ENCODE measurements around the gene HRC.
"Not testable (repeated sequence)": the region's sequence is repeated elsewhere in the genome, so short reads cannot be mapped to it uniquely, and the experiment has no call there.

HRC gene

DNA sequence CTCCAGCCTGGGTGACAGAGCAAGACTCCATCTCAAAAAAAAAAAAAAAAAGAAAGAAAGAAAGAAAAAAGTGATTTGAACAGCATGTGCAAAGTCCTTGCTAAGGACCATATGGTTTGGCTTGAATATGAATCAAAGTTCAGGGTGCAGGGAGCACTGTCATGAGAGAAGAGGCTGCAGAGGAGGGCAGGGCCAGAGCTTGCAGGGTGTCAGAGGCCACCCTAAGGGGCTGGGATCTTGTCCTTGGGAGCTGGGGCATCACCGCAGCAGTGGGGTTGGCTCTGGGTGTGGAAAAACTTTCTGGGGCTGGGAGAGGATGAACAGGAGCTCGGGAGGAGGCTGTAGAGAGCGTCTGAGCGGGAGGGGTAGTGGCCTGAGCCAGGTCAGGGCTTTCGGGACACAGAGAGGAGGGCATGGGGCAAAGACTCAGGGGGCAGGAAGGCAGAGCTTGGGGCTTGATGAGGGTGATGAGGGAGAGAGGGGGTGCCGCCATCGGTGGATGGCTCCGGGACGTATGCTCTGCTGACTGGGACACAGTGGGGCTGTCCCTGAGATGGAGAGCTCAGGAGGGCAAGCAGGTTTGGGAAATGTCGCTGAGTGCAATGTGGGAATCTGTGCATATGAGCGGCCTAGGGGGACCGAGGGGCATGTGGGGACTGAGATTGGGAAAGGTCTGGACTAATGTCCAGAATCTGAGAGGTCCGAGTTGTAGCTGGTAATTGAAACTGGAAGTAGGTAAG is 5.4 kb upstream of the HRC start:
- no peak for DNase-seq

DNA sequence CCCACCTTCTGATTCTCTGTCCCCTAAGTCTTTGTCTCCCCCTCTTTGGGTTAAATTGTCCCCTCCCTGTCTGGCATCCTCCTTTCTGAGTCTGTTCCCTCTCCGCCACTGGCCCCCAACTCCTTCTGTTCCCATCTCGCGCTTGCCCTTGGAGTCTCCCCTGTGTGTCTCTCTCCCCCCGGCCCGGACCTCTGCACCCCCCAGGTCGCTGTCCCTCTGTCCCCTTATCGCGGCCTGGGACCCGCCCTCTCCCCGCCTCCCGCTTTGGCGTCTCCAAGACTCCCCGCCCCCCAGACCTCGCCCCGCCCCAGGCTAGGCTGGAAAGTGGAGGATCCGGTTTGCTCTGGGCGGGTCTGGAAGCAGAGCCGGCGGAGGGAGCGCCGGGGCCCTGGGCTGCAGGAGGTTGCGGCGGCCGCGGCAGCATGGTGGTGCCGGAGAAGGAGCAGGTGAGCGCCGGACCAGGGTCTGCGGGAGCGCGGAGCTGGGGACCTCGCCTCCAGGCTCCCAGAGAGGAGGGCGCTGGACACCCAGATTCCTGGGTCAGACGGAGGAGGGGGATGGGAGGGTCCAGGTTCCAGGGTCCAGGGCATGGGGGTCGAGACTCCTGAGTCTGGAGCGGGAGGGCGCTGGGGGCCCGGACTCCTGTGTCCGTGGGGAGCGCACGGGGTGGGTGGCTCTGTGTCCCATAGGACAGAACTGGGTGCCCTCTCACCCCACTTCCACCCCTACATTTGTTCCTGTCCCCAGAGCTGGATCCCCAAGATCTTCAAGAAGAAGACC is 2.4 kb upstream of the HRC start, which contains the start of gene TRPM4:
Gene TRPM4, plus strand, starts transcription at position 348 of the 780 bp plus-strand sequence. Its CDS starts 75 bp downstream, at position 423.
- DNase-seq: peak in 1 of 2 experiments; percentile 1

DNA sequence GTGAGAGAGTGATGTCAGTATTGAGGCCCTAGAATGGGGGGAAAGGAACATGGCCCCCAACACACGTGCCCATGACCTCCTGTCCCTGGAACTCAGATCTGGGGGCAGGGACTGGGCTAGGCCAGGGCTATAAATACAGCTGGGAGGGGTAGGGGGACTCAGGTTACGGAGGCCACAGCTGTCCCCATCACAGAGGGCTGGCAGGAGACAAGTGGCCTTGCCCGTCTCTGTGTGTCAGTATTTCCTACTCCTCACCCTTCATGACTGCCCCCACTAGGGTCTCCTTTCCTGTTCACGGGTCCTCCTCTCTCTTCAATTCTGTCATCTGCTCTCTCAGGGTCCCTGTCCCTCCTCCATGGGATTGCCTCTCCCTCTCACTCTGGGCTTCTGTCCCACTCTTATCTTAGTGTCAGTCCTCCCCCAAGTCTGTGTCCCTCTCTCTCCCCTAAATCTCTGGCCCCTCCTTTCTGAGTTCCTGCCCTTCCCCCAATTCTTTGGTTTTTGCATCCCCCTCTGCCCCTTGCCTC is 687 bp upstream of the HRC start:
- DNase-seq: no peak

DNA sequence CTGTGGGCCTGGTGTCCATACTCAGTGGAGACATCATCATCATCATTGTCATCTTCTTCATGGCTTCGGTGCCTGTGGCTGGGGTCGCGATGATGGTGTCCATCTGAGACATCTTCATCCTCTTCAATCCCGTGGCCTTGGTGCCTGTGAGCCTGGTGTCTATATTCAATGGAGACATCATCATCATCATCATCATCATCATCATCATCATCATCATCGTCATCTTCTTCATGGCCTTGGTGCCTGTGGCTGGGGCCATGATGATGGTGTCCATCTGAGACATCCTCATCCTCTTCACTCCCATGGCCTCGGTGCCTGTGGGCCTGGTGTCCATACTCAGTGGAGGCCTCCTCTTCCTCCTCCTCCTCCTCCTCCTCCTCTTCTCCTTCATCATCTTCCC is 917 bp downstream of the HRC start:
- no peak for DNase-seq

DNA sequence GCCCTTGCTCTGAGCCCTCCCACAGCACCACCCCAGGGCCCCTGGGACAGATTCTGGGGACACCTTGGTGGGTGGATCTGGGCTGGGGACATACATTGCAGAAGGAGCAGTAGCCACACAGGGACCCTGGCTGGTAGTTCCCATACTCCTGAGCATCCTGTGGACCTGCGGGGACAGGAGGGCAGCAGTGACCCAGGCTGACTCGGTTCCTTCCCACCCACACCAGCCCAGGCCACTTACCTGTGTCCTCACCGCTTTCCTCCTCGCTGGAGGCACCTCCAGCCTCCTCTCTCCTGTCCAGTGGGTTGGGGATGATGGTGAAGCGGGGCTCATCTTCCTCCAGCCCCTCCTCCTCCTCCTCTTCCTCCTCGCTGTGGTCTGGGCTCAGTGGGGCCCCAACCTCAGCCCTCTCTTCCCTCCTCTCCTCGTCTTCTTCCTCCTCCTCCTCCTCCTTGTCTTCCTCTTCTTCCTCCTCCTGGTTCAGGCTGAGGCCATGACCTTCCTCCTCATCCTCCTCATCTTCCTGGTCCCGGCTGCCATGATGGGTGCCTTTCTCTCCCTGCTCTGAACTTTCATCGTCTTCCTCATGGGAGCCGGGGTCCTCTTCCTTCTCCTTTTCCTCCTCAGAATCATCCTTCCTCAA is 1.9 kb downstream of the HRC start:
- DNase-seq: no peak

DNA sequence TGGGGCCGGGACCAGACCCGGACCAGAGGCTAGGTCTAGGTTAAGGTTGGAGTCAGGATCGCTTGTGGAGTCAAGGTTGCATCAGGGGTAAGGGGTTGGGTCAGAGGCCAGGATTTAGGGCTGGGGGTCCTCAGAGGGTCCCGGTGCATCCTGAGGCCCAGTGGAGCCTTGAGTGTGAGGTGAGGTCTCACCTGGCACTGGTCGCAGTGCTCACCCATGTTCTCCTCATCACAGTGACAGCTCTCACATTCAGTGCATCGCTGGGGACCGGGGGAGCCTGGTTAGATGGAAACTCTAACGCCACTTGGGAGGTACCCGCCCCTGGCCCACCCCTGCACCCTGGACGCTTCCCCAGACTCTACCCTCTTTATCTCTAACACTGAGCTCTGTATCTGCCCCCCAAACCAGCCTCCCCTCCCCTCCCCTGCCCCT is 3.1 kb downstream of the HRC start:
- DNase-seq: no peak

DNA sequence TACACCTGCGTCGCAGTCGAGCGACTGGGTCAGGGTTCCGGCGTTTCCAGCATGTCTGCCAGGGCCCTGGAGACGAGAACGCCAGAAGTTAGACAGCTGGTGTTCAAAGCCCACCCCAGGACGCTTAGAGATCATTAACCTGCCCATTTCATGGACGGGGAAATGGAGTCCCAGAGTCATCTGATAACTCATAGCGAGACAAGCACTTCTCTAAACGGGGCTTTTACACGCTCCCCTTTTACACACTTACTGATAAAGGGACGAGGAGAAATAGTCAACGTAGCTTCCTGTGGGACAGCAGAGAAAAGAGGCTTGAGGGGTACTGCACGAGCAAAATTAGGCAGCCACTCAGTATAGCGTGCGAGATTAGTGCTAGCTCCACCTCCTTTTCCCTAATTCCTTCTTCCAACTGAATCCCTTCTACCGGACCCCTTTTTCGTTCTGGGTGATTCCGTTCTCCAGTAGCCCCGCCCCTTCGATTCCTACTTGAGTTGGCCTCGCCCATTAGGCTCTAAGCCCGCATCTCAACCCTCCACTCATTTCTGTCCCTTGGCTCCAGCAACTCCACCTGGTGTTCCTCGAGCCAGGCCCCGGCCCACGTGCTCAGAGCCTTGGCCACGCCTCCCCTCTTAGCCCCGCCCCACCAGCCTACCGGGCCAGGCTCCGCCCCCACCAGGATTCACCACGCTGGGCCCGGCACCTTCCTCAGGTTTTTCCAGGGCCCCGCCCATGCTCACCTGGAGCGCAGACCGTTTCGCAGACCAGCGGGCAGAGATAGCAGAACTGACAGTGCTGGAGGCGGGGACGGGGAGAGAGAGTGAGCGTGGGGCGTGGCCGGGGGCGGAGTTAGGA is 3.7 kb downstream of the HRC start:
- peak in 1 of 2 experiments; percentile 8 for DNase-seq

DNA sequence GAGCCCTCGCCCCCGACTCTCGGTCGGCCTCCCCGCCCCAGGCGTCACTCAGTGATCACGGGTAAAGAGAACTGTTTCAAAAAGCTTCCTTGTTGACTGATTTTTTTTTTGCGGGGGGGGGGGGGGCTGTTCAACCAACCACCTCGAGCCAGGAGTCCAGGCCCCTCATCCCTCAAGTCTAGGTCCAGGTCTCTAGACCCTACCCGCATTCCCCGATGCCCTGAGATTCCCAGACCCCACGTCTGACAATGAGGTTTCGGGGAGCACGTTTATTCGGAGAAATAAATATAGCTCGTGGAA is 4.3 kb downstream of the HRC start:
- no peak for DNase-seq

DNA sequence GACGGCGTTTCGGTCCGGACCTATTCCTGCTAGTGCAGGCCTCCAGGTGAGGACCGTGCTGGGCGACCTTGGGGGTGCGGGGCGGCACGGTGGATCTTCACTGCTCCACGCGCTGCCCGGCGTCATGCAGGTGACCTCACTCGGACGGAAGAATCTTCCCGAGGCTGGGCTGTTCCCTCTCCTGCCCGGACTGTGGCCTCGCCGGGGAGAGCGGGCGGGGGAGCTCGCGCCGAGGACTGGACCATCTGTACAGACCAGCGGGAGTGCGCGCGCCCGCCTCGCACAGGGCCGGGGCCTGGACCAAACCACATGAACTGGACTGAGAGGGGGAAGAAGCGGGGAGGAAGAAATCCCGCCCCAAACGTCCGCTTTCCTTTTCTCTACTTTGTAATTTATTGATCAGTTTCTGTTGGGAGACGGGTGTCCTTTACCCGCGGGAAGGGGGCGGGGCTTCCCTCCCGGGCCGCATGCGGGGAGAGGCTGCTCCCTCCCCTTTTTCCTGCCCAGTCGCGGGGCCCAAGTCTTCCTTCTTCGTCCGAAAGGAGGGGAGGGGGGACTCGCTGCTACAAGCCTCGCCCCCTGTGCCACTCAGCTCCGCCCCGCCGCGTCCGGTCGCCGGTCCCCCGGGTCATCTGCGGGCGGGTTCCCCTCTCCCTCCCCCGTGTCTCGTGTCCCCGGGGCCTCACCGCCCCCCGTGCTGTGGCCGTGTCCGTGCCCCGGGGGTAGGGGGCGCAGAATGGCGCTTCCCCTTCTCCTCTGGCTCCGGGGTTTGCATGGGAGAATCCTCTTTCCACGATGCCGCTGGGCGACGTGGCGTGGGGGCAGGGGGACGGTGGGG is 4.9 kb downstream of the HRC start:
- peak; percentile 26 to 59 for DNase-seq

DNA sequence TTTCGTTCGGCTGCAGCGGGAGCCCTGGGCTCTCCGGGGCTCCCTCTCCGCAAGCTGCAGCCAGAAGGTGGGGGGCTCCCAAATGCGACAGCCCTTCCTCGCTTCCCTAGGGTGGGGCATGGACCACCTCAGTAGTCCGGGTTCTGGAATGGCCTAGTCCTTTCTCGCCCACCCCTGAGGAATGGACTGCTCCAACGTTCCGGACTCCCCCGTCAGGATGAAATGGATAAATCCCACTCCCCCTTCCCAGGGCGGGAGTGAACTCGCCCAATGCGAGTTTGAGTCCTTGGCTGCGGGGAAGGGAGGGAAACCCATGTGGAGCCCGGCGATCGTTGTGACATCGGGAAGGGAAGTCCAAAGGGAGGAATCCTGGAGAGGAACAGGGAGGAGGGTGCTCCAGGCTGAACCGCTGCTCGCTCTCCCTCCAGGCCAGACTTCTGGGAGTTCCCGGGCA is 5.5 kb downstream of the HRC start:
- peak in 1 of 2 experiments; percentile 45 for DNase-seq

DNA sequence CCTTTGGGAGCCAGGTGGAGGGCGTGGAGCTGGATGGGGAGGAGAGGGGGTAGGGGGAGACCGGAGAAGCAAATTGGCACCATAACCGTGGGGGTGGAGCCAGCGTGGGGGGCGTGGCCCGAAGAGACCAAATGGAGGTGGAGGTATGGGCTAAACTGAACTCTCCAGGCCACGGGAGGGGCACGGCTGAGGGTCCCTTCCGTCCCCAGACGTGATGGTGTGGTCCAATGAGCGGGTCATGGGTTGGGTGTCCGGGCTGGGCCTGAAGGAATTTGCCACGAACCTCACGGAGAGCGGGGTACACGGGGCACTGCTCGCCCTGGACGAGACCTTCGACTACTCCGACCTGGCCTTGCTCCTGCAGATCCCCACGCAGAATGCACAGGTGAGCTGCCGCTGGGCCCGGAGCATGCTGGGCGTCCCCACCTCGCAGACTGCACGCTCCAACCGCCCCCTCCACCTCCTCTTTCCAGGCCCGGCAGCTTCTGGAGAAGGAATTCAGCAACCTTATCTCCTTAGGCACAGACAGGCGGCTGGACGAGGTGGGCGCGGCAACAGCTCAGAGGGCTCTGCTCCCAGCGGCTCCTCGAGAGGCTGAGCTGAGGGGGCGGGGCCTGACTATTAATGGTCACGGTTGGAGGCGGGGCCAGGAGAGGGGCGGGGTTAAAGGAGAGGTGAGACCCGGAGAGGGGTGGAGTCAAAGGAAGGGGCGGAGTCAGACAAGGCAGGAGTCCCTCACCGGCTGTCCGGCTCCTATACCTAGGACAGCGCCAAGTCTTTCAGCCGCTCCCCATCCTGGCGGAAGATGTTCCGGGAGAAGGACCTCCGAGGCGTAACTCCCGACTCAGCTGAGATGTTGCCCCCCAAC is 6.2 kb downstream of the HRC start:
- peak; percentile 85 to 93 for DNase-seq

DNA sequence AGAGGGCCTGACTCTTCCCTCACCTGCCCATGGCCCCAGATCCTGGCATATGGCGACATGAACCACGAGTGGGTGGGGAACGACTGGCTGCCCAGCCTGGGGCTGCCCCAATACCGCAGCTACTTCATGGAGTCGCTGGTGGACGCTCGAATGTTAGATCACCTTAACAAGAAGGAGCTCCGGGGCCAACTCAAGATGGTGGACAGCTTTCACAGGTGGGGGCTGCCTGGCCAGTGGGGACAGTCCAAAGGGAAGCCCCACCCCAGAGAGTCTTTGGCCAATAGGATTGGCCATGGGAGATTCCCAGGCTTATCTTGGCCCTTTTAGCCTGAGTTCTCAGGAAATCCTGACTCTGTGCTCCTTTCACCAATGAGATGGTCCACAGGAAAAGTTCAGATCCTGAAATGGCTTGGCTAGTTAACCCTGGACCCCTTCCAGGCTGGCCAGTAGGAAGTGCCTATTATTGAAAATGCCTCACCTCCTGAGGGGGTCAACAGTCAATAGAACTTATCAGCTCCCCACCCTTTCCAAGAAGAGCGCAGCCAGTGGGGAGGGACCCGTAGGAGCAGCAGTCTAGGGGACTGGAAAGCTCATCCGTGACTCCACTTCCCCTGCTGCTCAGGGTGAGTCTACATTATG is 7.0 kb downstream of the HRC start:
- no peak for DNase-seq

DNA sequence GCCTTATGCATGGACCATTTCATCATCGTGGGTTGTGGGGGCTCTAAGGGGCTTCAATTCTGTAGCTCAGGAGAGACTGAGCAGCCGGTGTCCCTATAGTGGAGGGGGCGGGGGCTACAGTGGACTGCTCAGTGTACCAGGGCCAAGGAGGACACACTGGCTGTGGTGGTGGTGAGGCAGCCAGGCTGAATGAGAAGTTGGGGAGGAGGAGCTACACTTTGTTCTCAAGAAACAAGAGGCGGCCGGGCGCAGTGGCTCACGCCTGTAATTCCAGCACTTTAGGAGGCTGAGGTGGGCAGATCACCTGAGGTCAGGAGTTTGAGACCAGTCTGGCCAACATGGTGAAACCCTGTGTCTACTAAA is 8.8 kb downstream of the HRC start:
- not testable (repeated sequence) for DNase-seq

DNA sequence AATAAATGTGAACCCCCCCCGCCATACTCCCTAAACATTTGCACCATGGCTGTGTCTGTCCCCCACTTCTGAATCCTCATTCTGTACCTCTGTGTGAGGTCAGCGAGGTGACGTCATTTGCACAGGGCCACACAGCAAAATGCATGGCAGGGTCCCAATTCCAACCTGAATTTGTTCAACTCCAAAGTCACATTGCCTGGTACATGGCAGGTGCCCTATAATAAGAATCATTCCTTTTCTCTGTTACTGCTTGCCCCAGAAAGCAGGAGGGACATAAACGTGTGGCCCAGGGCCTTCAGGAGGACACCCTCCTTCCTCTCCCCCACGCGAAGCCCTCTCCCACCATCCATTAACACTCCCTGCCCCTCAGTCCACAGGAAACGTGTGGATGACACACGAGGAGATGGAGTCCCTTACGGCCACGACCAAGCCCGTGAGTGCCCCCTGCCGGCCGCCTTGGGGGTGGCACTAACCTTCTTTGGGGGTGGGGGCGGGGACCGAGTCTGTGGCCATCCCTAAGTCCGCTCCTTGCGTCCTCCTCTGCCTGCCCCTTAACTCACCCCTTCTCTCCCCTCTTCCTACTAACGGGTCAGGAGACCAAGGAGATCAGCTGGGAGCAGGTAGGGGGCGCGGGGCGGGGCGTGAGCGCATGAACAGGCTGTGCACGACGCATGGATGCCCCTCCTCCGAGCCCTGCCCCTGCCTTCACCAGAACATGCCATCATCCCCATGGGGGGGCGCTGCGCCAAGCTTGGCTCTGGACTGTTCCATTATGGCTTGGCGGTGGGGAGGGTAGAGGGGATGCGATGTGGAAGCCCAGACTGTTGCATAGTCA is 9.4 kb downstream of the HRC start:
- DNase-seq: peak in 1 of 2 experiments; percentile 30

DNA sequence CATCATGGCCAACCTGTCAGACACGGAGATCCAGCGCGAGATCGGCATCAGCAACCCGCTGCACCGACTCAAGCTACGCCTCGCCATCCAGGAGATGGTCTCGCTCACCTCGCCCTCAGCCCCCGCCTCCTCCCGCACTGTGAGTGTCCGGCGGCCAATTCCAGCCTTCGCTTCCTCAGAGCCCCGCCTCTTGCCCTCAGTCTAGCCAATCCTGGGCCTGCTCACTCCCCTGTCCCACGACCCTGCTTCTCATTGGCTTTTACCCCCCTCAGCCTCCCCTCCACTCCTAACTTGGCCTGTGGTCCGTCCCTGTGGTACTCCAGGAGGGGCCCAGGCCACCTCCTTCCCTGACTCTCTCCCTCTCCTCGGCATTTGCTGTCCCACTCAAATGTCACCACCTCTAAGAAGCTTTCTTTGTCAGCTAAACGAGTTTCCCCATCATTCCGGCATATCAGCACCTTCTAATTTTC is 12.3 kb downstream of the HRC start:
- DNase-seq: peak; percentile 83 to 92

DNA sequence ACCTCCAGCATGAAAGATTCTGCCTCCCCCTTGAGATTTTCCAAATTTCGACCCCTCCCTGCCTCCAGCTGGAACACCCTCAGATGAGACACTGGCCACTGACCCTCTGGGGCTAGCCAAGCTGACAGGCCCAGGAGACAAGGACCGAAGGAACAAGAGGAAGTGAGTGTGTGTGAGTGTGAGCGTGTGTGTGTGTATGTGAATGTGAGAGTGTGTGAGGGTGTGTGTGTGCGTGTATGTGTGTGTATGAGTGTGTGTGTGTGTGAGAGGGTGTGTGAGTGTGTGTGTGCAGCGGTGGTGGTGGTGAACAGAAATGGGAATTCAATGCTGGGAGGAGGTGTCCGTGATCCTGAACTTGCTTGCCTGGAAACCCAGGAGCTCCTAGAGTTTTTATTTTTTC is 13.8 kb downstream of the HRC start:
- DNase-seq: no peak

DNA sequence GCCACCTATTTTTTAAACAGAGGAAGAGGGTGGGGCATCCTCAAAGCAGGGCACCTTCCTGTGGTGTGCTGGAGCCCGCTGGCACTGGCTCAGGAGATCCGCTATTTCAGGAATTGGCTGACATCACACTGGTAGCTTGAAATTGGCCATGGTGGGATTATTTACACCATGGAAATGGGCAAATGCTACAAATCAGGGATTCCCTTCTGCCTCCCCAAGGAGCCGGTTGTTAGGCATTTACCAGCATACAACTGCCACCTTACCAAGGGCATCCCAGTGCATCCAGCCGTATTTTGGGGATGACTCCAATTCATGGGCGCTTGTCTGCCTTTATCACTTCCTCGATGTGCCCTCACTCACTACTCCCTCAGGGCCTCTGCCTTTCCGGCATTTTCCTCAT is 14.2 kb downstream of the HRC start:
- no peak for DNase-seq

DNA sequence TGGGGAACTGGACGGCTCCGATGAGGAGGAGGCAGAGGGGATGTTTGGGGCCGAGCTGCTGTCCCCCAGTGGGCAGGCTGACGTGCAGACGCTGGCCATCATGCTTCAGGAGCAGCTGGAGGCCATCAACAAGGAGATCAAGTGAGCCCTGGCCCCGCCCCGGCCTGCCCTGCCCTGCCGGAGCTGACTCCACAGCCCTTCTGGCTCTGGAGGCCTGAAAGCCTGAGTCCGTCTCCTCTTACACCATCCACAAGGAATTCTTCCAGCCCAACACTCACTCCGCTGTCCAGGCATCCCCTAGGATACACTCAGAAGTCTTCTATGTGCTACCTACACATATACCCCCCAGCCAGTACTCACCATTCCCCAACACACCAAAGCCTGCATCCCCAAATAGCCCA is 18.4 kb downstream of the HRC start:
- DNase-seq: no peak

DNA sequence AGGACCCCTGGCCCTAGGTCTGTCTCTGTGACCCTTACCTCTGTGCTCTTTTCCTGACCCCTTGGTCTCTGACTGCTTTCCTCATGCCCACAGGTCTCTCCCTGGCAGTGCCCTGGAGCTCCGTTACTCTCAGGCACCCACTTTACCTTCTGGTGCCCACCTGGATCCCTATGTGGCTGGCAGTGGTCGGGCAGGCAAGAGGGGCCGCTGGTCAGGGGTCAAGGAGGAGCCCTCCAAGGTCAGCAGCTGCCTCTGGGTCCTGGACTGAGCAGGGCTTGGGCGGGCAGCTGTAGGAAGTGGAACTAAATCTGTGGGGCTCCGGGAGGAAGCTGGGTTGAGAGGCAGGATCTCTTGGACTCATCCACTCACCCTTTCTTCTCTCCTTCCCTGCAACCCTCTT is 19.5 kb downstream of the HRC start:
- DNase-seq: no peak

Measured in cerebellar nuclear complex (tissue), 1 donor.